ENCODE results near the gene ZNF483.

DNA sequence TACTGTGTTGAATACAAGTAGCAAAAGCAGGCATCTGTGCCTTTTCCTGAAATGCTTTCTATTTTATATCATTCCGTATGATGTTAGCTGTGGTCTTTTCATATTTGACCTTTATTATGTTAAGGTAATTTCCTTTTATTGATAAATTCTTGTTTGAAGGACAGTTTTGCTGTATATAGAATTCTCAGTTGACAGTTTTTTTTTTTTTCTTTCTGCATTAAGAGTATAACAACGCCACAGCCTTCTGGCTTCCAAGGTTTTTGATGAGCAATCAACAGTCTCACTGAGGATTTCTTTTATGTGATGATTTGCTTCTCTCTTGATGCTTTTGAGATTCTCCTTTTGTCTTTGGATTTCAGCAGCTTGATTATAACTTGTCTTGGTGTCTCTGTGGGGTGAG, 23.6 kb downstream of the ZNF483 start:
- no peak for TF ChIP-seq EZH2 (IDR thresholded peaks at IDR 0.05; ENCODE audit: insufficient read depth, low read length)
- TF ChIP-seq, protein P1, sequence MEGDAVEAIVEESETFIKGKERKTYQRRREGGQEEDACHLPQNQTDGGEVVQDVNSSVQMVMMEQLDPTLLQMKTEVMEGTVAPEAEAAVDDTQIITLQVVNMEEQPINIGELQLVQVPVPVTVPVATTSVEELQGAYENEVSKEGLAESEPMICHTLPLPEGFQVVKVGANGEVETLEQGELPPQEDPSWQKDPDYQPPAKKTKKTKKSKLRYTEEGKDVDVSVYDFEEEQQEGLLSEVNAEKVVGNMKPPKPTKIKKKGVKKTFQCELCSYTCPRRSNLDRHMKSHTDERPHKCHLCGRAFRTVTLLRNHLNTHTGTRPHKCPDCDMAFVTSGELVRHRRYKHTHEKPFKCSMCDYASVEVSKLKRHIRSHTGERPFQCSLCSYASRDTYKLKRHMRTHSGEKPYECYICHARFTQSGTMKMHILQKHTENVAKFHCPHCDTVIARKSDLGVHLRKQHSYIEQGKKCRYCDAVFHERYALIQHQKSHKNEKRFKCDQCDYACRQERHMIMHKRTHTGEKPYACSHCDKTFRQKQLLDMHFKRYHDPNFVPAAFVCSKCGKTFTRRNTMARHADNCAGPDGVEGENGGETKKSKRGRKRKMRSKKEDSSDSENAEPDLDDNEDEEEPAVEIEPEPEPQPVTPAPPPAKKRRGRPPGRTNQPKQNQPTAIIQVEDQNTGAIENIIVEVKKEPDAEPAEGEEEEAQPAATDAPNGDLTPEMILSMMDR (IDR thresholded peaks at IDR 0.05; ENCODE audit: insufficient read depth, low read depth, low read length), result no peak
